ENCODE data around the gene PAM16. TPM values are rescaled to one million over a fixed set of nuclear protein-coding genes. Genes with fewer than 3 reads are reported as not detected.

PAM16 gene
- polyA plus RNA-seq, 3 donors = 57.2 to 86.6 (median 64.8) TPM

- H3K27ac ChIP-seq (ENCODE audit: low read depth, low read length) = no peak overlapping the region
- WGBS, 3 donors = 79 to 83% (median 79%) methylated on average over 19 to 20 of the region's 20 CpGs
These were observed 34.1 kb upstream of the PAM16 start for GRCh38 chr16:4385066-4385788.

GRCh38 chr16:4384509-4384942 is 33.4 kb upstream of the PAM16 start:
- WGBS, 3 donors = 56 to 73% (median 64%) methylated on average over 17 to 20 of the region's 20 CpGs
- no peak overlapping the region for H3K27ac ChIP-seq (ENCODE audit: low read depth, low read length)

GRCh38 chr16:4383591-4384444 is 32.7 kb upstream of the PAM16 start:
- WGBS, 3 donors = 87 to 93% (median 89%) methylated on average over 12 of the region's 12 CpGs
- H3K27ac ChIP-seq (ENCODE audit: low read depth, low read length) = no peak overlapping the region

- H3K27ac ChIP-seq (ENCODE audit: low read depth, low read length) = no peak overlapping the region
- 86 to 90% (median 88%) methylated on average over 21 of the region's 21 CpGs for WGBS, 3 donors
These were observed 31.8 kb upstream of the PAM16 start for GRCh38 chr16:4382795-4383357.

- H3K27ac ChIP-seq (ENCODE audit: low read depth, low read length) = no peak overlapping the region
- WGBS, 3 donors = 93 to 94% (median 93%) methylated on average over 54 to 55 of the region's 55 CpGs
These were observed 31.0 kb upstream of the PAM16 start for GRCh38 chr16:4381935-4382794.

- WGBS, 3 donors = 91 to 95% (median 93%) methylated on average over 57 to 59 of the region's 59 CpGs
- H3K27ac ChIP-seq (ENCODE audit: low read depth, low read length) = no peak overlapping the region
These were observed 30.2 kb upstream of the PAM16 start for GRCh38 chr16:4381072-4381934.

- WGBS, 3 donors = 82 to 87% (median 82%) methylated on average over 26 of the region's 26 CpGs
- H3K27ac ChIP-seq (ENCODE audit: low read depth, low read length) = no peak overlapping the region
These were observed 29.3 kb upstream of the PAM16 start for GRCh38 chr16:4380119-4381063.

- 85 to 93% (median 90%) methylated on average over 21 of the region's 21 CpGs for WGBS, 3 donors
- H3K27ac ChIP-seq (ENCODE audit: low read depth, low read length) = no peak overlapping the region
These were observed 28.0 kb upstream of the PAM16 start for GRCh38 chr16:4378999-4379690.

GRCh38 chr16:4378161-4378666 is 27.1 kb upstream of the PAM16 start:
- whole genome bisulfite sequencing, 3 donors = 57 to 88% (median 66%) methylated on average over 14 to 15 of the region's 15 CpGs
- H3K27ac ChIP-seq (ENCODE audit: low read depth, low read length) = no peak overlapping the region

- 76 to 80% (median 80%) methylated on average over 12 of the region's 12 CpGs for WGBS, 3 donors
- no peak overlapping the region for H3K27ac ChIP-seq (ENCODE audit: low read depth, low read length)
These were observed 26.5 kb upstream of the PAM16 start for GRCh38 chr16:4377573-4378154.

- no peak overlapping the region for H3K27ac ChIP-seq (ENCODE audit: low read depth, low read length)
- 68 to 81% (median 74%) methylated on average over 27 of the region's 27 CpGs for WGBS, 3 donors
These were observed 25.9 kb upstream of the PAM16 start for GRCh38 chr16:4376893-4377572.

- peak overlapping the region; percentile 23 for H3K27ac ChIP-seq (ENCODE audit: low read depth, low read length)
- 49 to 61% (median 55%) methylated on average over 24 to 31 of the region's 31 CpGs for WGBS, 3 donors
These were observed 25.2 kb upstream of the PAM16 start for GRCh38 chr16:4376126-4376892.

GRCh38 chr16:4375717-4376116 is 24.6 kb upstream of the PAM16 start:
- 76 to 83% (median 83%) methylated on average over 15 of the region's 15 CpGs for WGBS, 3 donors
- H3K27ac ChIP-seq (ENCODE audit: low read depth, low read length) = peak overlapping the region; percentile 23
